GM19025 (cell line): ENCODE measurements around the gene SUFU.

Experiments used
- ATAC-seq: cut with Tn5 transposase; IDR thresholded peaks from one replicate; pipeline ENCODE4 v1.9.1; 2021; ENCODE audit warnings: mild to moderate bottlenecking, low read depth, moderate library complexity; ENCODE audit not compliant: unreplicated experiment

Gene SUFU

GRCh38 chr10:102678842-102679289, 175.1 kb downstream of the SUFU start:
- no peak for ATAC-seq

GRCh38 chr10:102679596-102679995, 175.8 kb downstream of the SUFU start:
- ATAC-seq: no peak

GRCh38 chr10:102681696-102682095, 177.9 kb downstream of the SUFU start:
- ATAC-seq: no peak

GRCh38 chr10:102682416-102682815, 178.6 kb downstream of the SUFU start:
- no peak for ATAC-seq

GRCh38 chr10:102682981-102683380, 179.2 kb downstream of the SUFU start:
- ATAC-seq: no peak
